Upper lobe of right lung (tissue), 1 donor: ENCODE results near the gene EIF5AL1. TPM values are rescaled to one million over a fixed set of nuclear protein-coding genes. Genes with fewer than 3 reads are reported as not detected.
"Not testable (repeated sequence)": the region's sequence is repeated elsewhere in the genome, so short reads cannot be mapped to it uniquely, and the experiment has no call there.

Experiments used
- ATAC-seq: fragments of 200-7000 bp; cut with Tn5 transposase; one replicate; pipeline ENCODE4 v1.9.1; 2020; ENCODE audit warnings: mild to moderate bottlenecking, moderate library complexity
- DNase-seq: peaks from one replicate; pipeline ENCODE4 v3.0.0-alpha.2; 2020
- H3K27ac ChIP-seq: fragments of 200-600 bp; one replicate; pipeline ENCODE4 v1.8.0; 2022
- H3K27me3 ChIP-seq: fragments of 200-600 bp; one replicate; pipeline ENCODE4 v1.8.0; 2022; ENCODE audit warnings: mild to moderate bottlenecking
- H3K36me3 ChIP-seq: fragments of 200-600 bp; one replicate; pipeline ENCODE4 v1.8.0; 2022
- H3K4me1 ChIP-seq: fragments of 200-600 bp; one replicate; pipeline ENCODE4 v1.8.0; 2022
- H3K4me3 ChIP-seq: fragments of 200-600 bp; one replicate; pipeline ENCODE4 v1.8.0; 2022; ENCODE audit warnings: mild to moderate bottlenecking
- H3K9me3 ChIP-seq: fragments of 200-600 bp; one replicate; pipeline ENCODE4 v1.8.0; 2022
- intact Hi-C: fragments of 100-400 bp; cut with DNase I; formaldehyde crosslinking; loops from one replicate; pipeline ENCODE4 v1.11.0; 2022
- total RNA-seq: library from RNA; stranded (reverse); fragmentation: NEBNext Ultra II Directional; extraction: Animal tissue kit (Norgen Biotek cat#: 25700); gene quantifications from one replicate; pipeline ENCODE4 v1.2.1, GENCODE V29; 2021
- TF ChIP-seq, protein P1 (sequence below): fragments of 200-600 bp; IDR thresholded peaks from one replicate; pipeline ENCODE4 v1.8.0; 2022; ENCODE audit warnings: antibody characterized with exemption
- donor health status: DM: no; HTN: yes; CAD: no; lungs with severe emphysema.

The EIF5AL1 gene
- total RNA-seq, 1 donor from 2014 or later = 0.14 TPM

GRCh38 chr10:79542626-79543025 is 30.3 kb downstream of the EIF5AL1 start:
- H3K27ac ChIP-seq = no peak overlapping the region
- H3K27me3 ChIP-seq = no peaks in the 10 kb centered on the region
- no peaks in the 10 kb centered on the region for H3K9me3 ChIP-seq
- H3K36me3 ChIP-seq = no peaks in the 10 kb centered on the region
- no peak overlapping the region for H3K4me3 ChIP-seq
- H3K4me1 ChIP-seq = no peaks in the 10 kb centered on the region
- ATAC-seq (peak; percentile 70), DNase-seq (no peak)
- TF ChIP-seq, protein P1, sequence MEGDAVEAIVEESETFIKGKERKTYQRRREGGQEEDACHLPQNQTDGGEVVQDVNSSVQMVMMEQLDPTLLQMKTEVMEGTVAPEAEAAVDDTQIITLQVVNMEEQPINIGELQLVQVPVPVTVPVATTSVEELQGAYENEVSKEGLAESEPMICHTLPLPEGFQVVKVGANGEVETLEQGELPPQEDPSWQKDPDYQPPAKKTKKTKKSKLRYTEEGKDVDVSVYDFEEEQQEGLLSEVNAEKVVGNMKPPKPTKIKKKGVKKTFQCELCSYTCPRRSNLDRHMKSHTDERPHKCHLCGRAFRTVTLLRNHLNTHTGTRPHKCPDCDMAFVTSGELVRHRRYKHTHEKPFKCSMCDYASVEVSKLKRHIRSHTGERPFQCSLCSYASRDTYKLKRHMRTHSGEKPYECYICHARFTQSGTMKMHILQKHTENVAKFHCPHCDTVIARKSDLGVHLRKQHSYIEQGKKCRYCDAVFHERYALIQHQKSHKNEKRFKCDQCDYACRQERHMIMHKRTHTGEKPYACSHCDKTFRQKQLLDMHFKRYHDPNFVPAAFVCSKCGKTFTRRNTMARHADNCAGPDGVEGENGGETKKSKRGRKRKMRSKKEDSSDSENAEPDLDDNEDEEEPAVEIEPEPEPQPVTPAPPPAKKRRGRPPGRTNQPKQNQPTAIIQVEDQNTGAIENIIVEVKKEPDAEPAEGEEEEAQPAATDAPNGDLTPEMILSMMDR = no peak
- intact Hi-C loops = no loop called here

DNA sequence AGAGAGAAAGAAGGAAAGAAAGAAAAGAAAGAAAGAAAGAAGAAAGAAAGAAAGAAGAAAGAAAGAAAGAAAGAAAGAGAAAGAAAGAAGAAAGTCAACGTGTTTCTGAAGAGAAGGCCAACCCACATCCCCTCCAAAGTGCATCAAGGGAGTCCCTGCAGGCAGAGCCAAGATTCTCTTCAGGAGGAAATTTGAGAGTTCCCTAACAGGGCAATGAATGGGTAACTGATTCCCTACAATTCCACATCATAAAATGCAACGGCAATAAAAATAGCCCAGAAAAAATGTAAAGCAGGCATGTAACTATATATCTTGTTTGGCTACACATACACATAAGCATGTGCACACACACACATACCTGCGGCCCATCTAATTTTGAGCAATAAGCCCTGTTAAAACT is 32.1 kb downstream of the EIF5AL1 start:
- ATAC-seq, H3K36me3 ChIP-seq, H3K27ac ChIP-seq, H3K27me3 ChIP-seq, H3K9me3 ChIP-seq, H3K4me3 ChIP-seq, intact Hi-C loops, DNase-seq, H3K4me1 ChIP-seq: not testable (repeated sequence)

GRCh38 chr10:79544926-79545659 is 32.8 kb downstream of the EIF5AL1 start:
- intact Hi-C loops, H3K4me3 ChIP-seq, H3K27ac ChIP-seq, H3K36me3 ChIP-seq, ATAC-seq, H3K4me1 ChIP-seq, H3K27me3 ChIP-seq, H3K9me3 ChIP-seq, DNase-seq: not testable (repeated sequence)

DNA sequence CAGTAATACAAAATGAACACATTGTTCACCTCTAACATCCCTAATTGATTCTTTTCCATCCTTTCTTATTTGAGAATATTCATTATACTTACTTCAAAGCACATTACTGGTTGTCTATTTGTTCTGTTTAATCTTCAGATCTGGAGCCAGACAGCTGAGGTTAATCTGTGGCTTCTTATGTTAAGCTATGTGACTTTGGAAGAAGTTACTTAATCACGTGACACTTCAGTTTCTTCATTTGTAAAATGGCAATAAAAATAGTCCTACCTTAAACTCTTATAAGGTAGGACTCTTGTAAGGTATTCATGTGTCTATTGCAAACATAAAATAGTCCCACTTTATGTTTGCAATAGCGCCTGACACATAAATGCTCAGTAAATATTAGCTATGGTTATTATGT is 34.8 kb downstream of the EIF5AL1 start:
- DNase-seq, intact Hi-C loops, ATAC-seq, H3K4me1 ChIP-seq, H3K9me3 ChIP-seq, H3K36me3 ChIP-seq, H3K27ac ChIP-seq, H3K4me3 ChIP-seq, H3K27me3 ChIP-seq: not testable (repeated sequence)

DNA sequence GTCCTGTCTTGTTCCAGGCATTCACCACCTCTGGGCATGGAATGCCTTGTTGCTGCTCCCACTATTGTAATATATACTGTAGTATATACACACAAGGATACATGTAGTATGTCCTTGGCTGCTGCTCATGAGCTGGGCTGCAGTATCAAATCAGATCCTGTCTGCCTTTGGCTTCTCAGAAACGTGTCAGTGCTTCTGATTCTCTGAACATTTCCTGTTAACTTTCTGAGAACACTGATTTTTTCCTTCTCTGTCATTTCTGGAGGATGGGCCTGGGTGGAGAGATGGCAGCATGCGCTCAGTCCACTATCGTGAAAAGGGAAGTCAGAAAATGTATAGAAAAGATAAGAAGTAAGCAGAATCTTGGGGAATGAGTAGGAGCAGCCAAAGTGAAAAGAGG is 35.6 kb downstream of the EIF5AL1 start:
- H3K9me3 ChIP-seq = no peaks in the 10 kb centered on the region
- no peak overlapping the region for H3K27ac ChIP-seq
- ATAC-seq (no peak), DNase-seq (no peak)
- TF ChIP-seq, protein P1 = no peak
- H3K36me3 ChIP-seq = no peaks in the 10 kb centered on the region
- H3K27me3 ChIP-seq = no peaks in the 10 kb centered on the region
- H3K4me1 ChIP-seq = no peaks in the 10 kb centered on the region
- intact Hi-C loops = no loop called here
- no peak overlapping the region for H3K4me3 ChIP-seq

DNA sequence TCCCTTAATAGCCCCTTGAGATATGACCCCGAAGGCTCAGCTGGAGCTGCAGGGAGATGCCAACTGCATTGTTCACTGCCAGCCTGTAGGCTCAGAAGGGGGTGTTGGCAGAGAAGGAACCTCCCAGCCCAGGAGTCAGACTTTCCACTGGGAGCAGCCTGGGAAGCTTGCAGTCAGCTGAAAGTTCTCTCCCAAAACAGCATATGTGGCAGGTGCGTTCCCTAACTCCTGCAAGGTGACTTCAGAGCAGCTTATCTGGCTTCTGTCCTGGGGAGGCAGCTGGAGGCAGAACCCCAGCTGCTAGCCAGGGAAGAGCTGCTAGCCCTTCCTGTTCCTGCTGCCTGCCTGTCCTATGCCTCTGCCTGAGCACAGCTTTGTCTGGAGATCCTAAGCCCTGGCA is 39.8 kb downstream of the EIF5AL1 start:
- intact Hi-C loops = no loop called here
- H3K27me3 ChIP-seq = no peaks in the 10 kb centered on the region

More for the DNA sequence above, 39.8 kb downstream of the EIF5AL1 start:
- no peaks in the 10 kb centered on the region for H3K36me3 ChIP-seq
- no peak overlapping the region for H3K27ac ChIP-seq
- no peaks in the 10 kb centered on the region for H3K4me1 ChIP-seq
- no peaks in the 10 kb centered on the region for H3K9me3 ChIP-seq
- H3K4me3 ChIP-seq = no peak overlapping the region
- TF ChIP-seq, protein P1 = no peak
- ATAC-seq = no peak
- DNase-seq = no peak
